Ishikawa (cell line): Measurements from ENCODE around the gene POU3F1.

Experiments
- CEBPB ChIP-seq: IDR thresholded peaks from 2 replicates; pipeline ENCODE4 v1.6.1; 2012
- CREB1 ChIP-seq: IDR thresholded peaks from 2 replicates; pipeline ENCODE4 v1.6.1; 2012; ENCODE audit warnings: low read depth
- EGR1 ChIP-seq: IDR thresholded peaks from 2 replicates; pipeline ENCODE4 v1.6.1; 2012
- EP300 ChIP-seq: IDR thresholded peaks from 2 replicates; pipeline ENCODE4 v1.6.1; 2012; ENCODE audit warnings: borderline replicate concordance
- FOXM1 ChIP-seq: IDR thresholded peaks from 2 replicates; pipeline ENCODE4 v1.6.1; 2012; ENCODE audit warnings: low read depth, borderline replicate concordance
- NFIC ChIP-seq: IDR thresholded peaks from 2 replicates; pipeline ENCODE4 v1.6.1; 2012
- RAD21 ChIP-seq: IDR thresholded peaks from 2 replicates; pipeline ENCODE4 v1.6.1; 2012; ENCODE audit warnings: low read depth
- TAF1 ChIP-seq: IDR thresholded peaks from 2 replicates; pipeline ENCODE4 v1.6.1; 2012; ENCODE audit warnings: low read depth, mild to moderate bottlenecking
- TCF12 ChIP-seq: IDR thresholded peaks from 2 replicates; pipeline ENCODE4 v1.6.1; 2012; ENCODE audit warnings: low read depth
- TEAD4 ChIP-seq: IDR thresholded peaks from 2 replicates; pipeline ENCODE4 v1.6.1; 2012
- YY1 ChIP-seq: IDR thresholded peaks from 2 replicates; pipeline ENCODE4 v1.6.1; 2012; ENCODE audit warnings: low read depth
- ZBTB7A ChIP-seq: IDR thresholded peaks from 2 replicates; pipeline ENCODE4 v1.6.1; 2012; ENCODE audit warnings: low read depth
- TF ChIP-seq, protein P1 (sequence below): IDR thresholded peaks from 2 replicates; pipeline ENCODE4 v1.6.1; 2012
- TF ChIP-seq, protein P2 (sequence below): IDR thresholded peaks from 2 replicates; pipeline ENCODE4 v1.6.1; 2012; ENCODE audit warnings: low read depth, mild to moderate bottlenecking
- TF ChIP-seq, protein P3 (sequence below): IDR thresholded peaks from 2 replicates; pipeline ENCODE4 v1.6.1; 2012

POU3F1 gene

DNA sequence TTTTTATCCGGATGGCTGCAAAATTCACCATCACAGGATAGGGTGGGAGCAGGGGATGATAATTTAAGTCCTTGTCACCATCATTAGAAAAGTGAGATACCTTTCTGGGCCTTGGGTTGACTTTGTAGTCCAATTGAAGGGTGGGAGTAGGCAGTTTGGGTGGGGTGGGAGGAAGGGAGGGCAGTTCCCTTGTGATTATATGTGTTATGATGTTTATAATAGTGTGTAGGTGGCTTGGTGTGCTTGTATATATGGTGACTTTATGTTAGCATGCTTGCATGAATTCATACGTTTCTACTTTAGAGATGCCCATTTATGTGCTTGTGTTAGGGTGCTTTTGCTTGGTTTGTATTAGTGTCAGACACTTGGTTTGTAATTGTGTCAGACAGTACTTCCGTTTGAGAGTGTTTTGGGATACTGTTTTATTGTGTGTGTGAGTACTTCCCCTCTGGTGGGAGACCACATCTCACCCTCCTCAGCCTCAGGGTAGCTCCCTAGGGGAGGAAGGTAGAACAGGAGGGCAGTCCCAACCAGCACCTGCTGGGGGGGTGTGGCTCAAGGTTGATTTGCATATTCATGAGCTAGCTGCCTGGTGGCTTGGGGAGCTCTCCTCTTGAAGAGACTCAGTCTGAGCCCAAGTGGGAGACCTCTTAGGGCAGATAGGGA, 6.3 kb upstream of the POU3F1 start:
- no peak for TF ChIP-seq NFIC
- TF ChIP-seq CEBPB, result no peak
- TF ChIP-seq FOXM1, result no peak
- TF ChIP-seq TCF12, result no peak
- TF ChIP-seq EGR1, result no peak
- no peak for TF ChIP-seq CREB1
- no peak for TF ChIP-seq TEAD4
- TF ChIP-seq, protein P1, sequence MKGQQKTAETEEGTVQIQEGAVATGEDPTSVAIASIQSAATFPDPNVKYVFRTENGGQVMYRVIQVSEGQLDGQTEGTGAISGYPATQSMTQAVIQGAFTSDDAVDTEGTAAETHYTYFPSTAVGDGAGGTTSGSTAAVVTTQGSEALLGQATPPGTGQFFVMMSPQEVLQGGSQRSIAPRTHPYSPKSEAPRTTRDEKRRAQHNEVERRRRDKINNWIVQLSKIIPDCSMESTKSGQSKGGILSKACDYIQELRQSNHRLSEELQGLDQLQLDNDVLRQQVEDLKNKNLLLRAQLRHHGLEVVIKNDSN, result no peak
- no peak for TF ChIP-seq RAD21
- TF ChIP-seq, protein P2, sequence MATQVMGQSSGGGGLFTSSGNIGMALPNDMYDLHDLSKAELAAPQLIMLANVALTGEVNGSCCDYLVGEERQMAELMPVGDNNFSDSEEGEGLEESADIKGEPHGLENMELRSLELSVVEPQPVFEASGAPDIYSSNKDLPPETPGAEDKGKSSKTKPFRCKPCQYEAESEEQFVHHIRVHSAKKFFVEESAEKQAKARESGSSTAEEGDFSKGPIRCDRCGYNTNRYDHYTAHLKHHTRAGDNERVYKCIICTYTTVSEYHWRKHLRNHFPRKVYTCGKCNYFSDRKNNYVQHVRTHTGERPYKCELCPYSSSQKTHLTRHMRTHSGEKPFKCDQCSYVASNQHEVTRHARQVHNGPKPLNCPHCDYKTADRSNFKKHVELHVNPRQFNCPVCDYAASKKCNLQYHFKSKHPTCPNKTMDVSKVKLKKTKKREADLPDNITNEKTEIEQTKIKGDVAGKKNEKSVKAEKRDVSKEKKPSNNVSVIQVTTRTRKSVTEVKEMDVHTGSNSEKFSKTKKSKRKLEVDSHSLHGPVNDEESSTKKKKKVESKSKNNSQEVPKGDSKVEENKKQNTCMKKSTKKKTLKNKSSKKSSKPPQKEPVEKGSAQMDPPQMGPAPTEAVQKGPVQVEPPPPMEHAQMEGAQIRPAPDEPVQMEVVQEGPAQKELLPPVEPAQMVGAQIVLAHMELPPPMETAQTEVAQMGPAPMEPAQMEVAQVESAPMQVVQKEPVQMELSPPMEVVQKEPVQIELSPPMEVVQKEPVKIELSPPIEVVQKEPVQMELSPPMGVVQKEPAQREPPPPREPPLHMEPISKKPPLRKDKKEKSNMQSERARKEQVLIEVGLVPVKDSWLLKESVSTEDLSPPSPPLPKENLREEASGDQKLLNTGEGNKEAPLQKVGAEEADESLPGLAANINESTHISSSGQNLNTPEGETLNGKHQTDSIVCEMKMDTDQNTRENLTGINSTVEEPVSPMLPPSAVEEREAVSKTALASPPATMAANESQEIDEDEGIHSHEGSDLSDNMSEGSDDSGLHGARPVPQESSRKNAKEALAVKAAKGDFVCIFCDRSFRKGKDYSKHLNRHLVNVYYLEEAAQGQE, result no peak
- TF ChIP-seq TAF1, result no peak
- no peak for TF ChIP-seq ZBTB7A
- TF ChIP-seq YY1, result no peak
- TF ChIP-seq, protein P3, sequence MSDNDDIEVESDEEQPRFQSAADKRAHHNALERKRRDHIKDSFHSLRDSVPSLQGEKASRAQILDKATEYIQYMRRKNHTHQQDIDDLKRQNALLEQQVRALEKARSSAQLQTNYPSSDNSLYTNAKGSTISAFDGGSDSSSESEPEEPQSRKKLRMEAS, result no peak
- TF ChIP-seq EP300, result no peak

DNA sequence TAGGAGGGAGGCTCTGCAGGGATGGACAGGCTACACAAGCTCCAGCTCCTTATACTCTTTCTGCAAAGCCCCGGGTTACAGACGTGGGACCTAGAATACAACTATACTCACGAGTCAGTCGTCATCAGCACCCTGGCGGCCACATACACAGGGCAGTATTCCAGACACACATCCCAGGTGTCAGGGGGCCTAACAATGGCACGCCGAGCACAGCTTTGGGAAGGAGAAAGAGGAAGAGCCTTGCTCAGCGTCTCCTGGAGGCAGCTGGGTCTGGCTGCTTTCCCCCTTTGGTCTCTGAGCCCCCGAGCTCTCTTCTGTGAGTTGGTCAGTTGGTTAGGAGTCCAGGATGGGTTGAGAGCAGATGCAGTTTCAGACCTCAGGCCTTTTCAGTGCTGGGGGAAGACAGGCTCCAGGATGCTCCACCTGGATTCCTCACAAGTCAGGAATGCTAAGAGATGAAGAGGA, 4.5 kb upstream of the POU3F1 start:
- no peak for TF ChIP-seq EGR1
- no peak for TF ChIP-seq NFIC
- no peak for TF ChIP-seq EP300
- TF ChIP-seq, protein P3, result no peak
- TF ChIP-seq, protein P2, result no peak
- TF ChIP-seq TEAD4, result no peak
- no peak for TF ChIP-seq FOXM1

DNA sequence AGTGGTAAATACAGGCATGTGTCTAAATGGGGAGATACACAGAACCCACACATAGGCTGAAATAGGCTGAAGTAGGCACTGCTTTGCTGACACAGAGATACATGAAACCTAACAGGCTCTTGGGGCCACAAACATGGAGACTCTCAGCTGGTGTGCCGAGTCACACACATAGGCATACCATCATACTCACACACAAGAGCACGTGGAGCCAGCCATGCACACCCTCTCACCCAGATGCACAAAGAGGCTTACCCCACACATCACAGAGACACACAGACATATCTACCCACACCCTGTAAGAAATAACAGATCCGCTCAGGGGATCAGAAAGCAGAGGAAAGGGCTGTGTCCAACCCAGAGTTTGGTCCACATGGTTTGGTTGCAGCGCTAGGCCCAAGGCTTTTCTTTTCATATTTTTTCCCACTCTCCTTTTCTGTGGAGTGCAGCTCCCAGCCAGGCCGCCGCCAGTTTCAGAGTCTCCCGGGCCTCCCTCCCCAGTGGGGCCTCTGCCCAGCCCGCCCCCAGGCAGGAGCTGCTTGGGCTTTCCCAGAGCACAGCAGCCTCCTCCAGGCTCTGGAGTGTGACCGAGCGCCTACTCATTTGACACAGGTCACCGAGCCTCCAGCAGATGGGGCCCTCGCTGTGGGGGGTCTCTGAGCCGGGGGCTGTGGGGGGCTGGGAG, 3.9 kb upstream of the POU3F1 start:
- no peak for TF ChIP-seq CREB1
- TF ChIP-seq, protein P3, result no peak
- TF ChIP-seq EP300, result no peak
- TF ChIP-seq CEBPB, result no peak
- no peak for TF ChIP-seq TAF1
- TF ChIP-seq ZBTB7A, result no peak
- TF ChIP-seq, protein P2, result no peak
- no peak for TF ChIP-seq FOXM1
- no peak for TF ChIP-seq RAD21
- no peak for TF ChIP-seq YY1
- TF ChIP-seq NFIC, result no peak
- no peak for TF ChIP-seq TCF12
- no peak for TF ChIP-seq EGR1
- TF ChIP-seq, protein P1, result no peak
- TF ChIP-seq TEAD4, result no peak

DNA sequence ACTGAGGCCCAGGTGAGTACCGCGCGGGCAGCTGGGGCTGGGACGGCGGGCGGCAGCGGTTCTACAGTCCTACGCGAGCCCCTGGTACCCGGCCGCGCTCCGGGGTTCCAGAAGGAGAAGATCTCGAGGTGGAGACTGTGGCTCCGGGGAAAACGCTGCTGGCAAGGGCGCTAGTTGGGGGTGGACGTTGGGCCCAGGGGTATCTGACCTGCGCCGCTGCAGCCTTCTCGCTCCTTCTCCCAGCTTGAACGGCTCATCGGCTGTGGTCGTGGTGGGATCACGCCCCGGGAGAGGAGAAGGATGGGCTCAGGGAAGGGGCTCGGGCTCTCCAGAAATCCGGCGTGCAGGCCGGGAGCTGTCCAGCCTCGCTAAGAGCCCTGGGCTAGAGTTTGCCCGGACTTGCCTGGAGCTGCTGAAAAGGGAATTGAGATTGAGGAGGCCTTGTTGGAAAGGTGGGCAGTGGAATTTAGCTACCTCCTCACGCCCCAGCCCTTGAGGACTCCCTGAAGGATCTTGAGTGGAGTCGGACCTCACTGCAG, 1.1 kb upstream of the POU3F1 start:
- TF ChIP-seq, protein P2, result peak; percentile 87
- no peak for TF ChIP-seq EGR1
